ENCODE measurements around the gene BBIP1. TPM values are rescaled to one million over a fixed set of nuclear protein-coding genes. Genes with fewer than 3 reads are reported as not detected.

The BBIP1 gene
- total and polyA plus RNA-seq, 2 donors (not counting 3 experiments of a cell fraction or from before 2014, with no cell fraction given) = 9.9 to 32.8 TPM

- POLR2A ChIA-PET = no interaction called here
- Histone ChIP-seq H3K4me1 (ENCODE audit: control insufficient read depth, extremely low read depth, insufficient read depth, low read length) (no peaks in the 10 kb centered on the region), H4K20me1 (replicated peaks; ENCODE audit: control insufficient read depth, extremely low read depth, insufficient read depth, low read length) (no peaks in the 10 kb centered on the region), H3K27me3 (ENCODE audit: control insufficient read depth in 2 of 2, insufficient read depth in 2 of 2, low read length in 2 of 2) (peaks cover 6 to 10% of the 10 kb centered on the region in 2 experiments), H3K9me1 (replicated peaks; ENCODE audit: control insufficient read depth, extremely low read depth, insufficient read depth, low read length) (no peaks in the 10 kb centered on the region), H3K36me3 (ENCODE audit: control insufficient read depth in 2 of 2, extremely low read depth in 1 of 2, insufficient read depth in 2 of 2, low read length in 2 of 2) (no peaks in the 10 kb centered on the region), H2AFZ (ENCODE audit: low read depth, low read length) (no peak overlapping the region), H3K9ac (replicated peaks; ENCODE audit: extremely low read depth, insufficient read depth, low read length) (no peak overlapping the region), H3K27ac (ENCODE audit: insufficient read depth, low read depth, low read length) (no peak overlapping the region), H3K4me2 (ENCODE audit: insufficient read depth, low read length) (no peak overlapping the region), H3K4me3 (replicated peaks in 1 of 3; ENCODE audit: insufficient read depth in 1 of 3, low read depth in 1 of 3, low read length in 3 of 3) (no peak overlapping the region), H3K9me3 (replicated peaks; ENCODE audit: control insufficient read depth, insufficient read depth, low read length) (no peaks in the 10 kb centered on the region), H3K79me2 (ENCODE audit: control insufficient read depth, insufficient read depth, low read length) (no peaks in the 10 kb centered on the region)
- TF ChIP-seq EZH2 (IDR thresholded peaks at IDR 0.05; ENCODE audit: borderline replicate concordance, low read depth, low read length, severe bottlenecking) (no peak), MYC (IDR thresholded peaks at IDR 0.05; ENCODE audit: low read depth, low read length) (no peak), POLR2AphosphoS5 (IDR thresholded peaks at IDR 0.05; ENCODE audit: insufficient read depth, low read depth, low read length) (no peak), GATA2 (IDR thresholded peaks at IDR 0.05; ENCODE audit: insufficient read depth, insufficient read length, low read depth, low read length) (no peak), MAX (IDR thresholded peaks at IDR 0.05; ENCODE audit: insufficient read depth, insufficient read length) (no peak), POLR2A (IDR thresholded peaks at IDR 0.05; ENCODE audit: low read depth, low read length) (no peak), FOS (IDR thresholded peaks at IDR 0.05; ENCODE audit: borderline replicate concordance, insufficient read depth, low read length) (no peak), JUN (IDR thresholded peaks at IDR 0.05; ENCODE audit: borderline replicate concordance, insufficient read depth, insufficient read length, low read depth) (no peak), CTCF (IDR thresholded peaks at IDR 0.05; ENCODE audit: extremely low read depth in 1 of 2, insufficient read depth in 1 of 2, low read depth in 1 of 2, low read length in 2 of 2) (no peak)
- no peak for FAIRE-seq
- CTCF ChIA-PET = no interaction called here
- intact Hi-C loops (cut with micrococcal nuclease) (loop anchor here (5.0 kb wide), 1 partner anchor 85 kb away; no protein-coding TSS in a partner anchor), dilution Hi-C loops (cut with MboI; ENCODE audit: extremely low pct_ligation_motif_present, low sequenced_read_pairs) (no loop called here)
- no peak for DNase-seq (ENCODE audit: low read depth, low spot score)
- BruUV-seq (replicated peaks) = no TSS peak
Measured at GRCh38 chr10:110861930-110862649, 56.9 kb downstream of the BBIP1 start.

Measured in endothelial cell of umbilical vein (primary cell).